Measurements from ENCODE around the gene HMG20A.

Gene HMG20A

DNA sequence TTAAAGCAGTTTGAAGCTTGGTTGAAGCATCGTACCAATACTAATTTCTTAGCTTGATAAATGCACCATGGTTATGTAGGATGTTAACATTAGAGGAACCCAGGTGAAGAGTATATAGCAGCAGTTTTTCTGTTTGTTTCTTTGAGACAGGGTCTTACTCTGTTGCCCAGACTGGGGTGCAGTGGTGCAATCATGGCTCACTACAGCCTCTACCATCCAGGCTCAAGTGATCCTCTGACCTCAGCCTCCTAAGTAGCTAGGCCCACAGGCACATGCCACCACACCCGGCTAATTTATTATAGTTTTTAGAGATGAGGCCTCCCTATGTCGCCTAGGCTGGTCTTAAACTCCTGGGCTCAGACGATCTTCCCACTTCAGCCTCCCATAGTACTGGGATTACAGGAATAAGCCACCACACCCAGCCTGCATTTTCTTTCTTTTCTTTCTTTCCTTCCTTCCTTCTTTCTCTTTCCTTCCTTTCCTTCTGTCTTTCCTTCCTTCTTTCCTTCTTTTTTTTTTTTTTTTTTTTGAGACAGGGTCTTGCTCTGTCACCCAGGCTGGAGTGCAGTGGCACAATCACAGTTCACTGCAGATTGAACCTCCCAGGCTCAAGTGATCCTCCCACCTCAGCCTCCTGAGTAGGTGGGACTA is 6.9 kb upstream of the HMG20A start:
- in situ Hi-C loops (cut with MboI; ENCODE audit: low sequenced_read_pairs, unreplicated experiment), result no loop called here
- TF ChIP-seq, protein P1, sequence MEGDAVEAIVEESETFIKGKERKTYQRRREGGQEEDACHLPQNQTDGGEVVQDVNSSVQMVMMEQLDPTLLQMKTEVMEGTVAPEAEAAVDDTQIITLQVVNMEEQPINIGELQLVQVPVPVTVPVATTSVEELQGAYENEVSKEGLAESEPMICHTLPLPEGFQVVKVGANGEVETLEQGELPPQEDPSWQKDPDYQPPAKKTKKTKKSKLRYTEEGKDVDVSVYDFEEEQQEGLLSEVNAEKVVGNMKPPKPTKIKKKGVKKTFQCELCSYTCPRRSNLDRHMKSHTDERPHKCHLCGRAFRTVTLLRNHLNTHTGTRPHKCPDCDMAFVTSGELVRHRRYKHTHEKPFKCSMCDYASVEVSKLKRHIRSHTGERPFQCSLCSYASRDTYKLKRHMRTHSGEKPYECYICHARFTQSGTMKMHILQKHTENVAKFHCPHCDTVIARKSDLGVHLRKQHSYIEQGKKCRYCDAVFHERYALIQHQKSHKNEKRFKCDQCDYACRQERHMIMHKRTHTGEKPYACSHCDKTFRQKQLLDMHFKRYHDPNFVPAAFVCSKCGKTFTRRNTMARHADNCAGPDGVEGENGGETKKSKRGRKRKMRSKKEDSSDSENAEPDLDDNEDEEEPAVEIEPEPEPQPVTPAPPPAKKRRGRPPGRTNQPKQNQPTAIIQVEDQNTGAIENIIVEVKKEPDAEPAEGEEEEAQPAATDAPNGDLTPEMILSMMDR (IDR thresholded peaks at IDR 0.05; ENCODE audit: borderline replicate concordance, control extremely low read depth, extremely low read depth, insufficient read depth, missing control alignments), result no peak
- no peak for DNase-seq (ENCODE audit: low spot score)

DNA sequence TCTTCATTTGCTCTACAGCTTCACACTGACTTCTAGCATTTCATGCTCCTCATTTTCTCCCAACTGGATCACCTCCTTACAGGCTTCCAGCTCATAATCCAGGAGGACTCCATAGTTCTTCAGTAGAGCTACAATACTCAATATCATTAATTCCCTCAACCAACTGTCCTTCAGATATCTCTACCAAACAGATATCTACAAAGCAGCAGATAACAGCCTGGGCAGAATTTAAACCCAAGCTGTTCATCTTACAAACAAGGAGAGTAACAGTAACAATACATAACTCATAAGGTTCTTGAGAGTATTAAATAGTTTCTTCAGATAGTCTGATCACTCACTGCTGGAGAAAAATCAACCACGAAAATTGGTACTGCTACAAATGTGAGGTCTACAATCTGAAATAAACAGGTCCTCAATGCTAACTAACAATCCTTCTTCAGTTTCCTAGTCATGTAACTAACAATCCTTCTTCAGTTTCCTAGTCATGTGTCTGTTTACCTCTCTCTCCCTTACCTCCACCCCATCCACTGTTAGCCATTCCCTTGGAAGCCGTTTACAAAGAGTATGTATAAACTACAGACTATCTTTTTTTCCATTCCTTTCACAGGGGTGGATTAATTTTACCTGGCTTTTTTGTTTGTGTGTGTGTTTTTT is 5.8 kb upstream of the HMG20A start:
- DNase-seq (ENCODE audit: low spot score), result no peak
- TF ChIP-seq, protein P1 (IDR thresholded peaks at IDR 0.05; ENCODE audit: borderline replicate concordance, control extremely low read depth, extremely low read depth, insufficient read depth, missing control alignments), result no peak
- in situ Hi-C loops (cut with MboI; ENCODE audit: low sequenced_read_pairs, unreplicated experiment), result no loop called here

DNA sequence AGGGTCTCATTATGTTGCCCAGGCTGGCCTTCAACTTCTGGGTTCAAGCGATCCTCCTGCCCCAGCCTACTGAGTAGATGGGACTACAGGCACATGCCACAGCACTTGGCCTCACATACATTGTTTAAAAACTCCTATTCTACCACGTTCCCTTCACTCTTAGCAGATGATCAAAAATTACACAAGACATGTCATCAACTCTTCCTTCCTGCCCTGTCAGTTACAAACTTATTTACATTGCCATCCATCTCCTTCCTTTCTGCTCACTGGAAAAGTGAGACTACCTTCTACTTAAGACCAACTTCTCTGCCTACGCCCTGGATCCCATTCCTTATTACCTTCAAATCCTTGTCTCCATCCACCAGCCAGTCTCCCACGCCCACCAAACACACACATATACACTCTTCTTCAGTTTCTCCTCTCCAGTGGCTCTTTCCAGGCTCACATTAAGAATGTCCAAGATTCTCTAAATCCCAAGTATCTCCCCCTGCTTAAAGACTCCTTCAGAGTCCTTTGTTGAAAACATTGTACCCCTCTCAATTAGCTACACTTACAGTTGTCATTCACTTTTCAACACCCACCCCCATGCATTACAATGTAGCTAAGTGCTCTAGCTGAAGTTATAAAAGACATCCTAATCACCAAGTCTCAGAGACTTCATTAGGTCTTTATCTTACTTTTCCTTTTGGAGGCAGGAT is 5.1 kb upstream of the HMG20A start:
- TF ChIP-seq, protein P1 (IDR thresholded peaks at IDR 0.05; ENCODE audit: borderline replicate concordance, control extremely low read depth, extremely low read depth, insufficient read depth, missing control alignments), result no peak
- in situ Hi-C loops (cut with MboI; ENCODE audit: low sequenced_read_pairs, unreplicated experiment), result no loop called here
- no peak for DNase-seq (ENCODE audit: low spot score)

DNA sequence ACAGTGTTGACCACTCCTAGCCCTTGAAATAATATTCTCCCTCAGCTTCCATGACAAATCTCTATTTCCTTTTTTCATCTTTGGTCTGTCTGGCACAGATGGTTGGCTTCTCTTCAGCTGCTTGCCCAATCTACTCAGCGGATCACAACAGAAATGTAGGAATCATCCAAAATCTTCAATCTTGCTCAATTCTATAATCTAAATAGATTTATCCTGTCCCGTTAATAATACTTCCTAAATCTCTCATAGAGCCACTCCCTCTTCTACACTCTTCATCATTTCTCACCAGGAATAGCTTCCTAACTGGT is 4.6 kb upstream of the HMG20A start:
- DNase-seq (ENCODE audit: low spot score), result no peak
- TF ChIP-seq, protein P1 (IDR thresholded peaks at IDR 0.05; ENCODE audit: borderline replicate concordance, control extremely low read depth, extremely low read depth, insufficient read depth, missing control alignments), result no peak
- in situ Hi-C loops (cut with MboI; ENCODE audit: low sequenced_read_pairs, unreplicated experiment), result no loop called here

DNA sequence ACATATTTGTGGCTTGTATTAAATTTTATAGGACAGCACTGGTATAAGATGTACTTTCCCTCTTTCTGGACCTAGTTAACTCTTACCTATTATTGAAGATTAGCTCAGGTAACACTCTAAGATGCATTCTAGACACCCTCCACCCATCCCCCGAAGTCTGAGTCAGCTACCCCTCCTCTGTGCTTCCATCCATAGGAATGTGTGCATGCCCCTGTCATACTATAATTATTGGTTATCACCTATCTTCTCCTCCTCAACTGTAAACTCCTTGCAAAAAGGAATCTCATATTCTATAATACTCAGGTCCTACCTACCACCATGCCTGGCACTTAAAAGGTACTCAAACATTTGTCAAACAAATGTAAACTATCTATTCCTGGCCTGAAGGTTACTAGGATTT is 3.7 kb upstream of the HMG20A start:
- DNase-seq (ENCODE audit: low spot score), result no peak
- in situ Hi-C loops (cut with MboI; ENCODE audit: low sequenced_read_pairs, unreplicated experiment), result no loop called here
- TF ChIP-seq, protein P1 (IDR thresholded peaks at IDR 0.05; ENCODE audit: borderline replicate concordance, control extremely low read depth, extremely low read depth, insufficient read depth, missing control alignments), result no peak

DNA sequence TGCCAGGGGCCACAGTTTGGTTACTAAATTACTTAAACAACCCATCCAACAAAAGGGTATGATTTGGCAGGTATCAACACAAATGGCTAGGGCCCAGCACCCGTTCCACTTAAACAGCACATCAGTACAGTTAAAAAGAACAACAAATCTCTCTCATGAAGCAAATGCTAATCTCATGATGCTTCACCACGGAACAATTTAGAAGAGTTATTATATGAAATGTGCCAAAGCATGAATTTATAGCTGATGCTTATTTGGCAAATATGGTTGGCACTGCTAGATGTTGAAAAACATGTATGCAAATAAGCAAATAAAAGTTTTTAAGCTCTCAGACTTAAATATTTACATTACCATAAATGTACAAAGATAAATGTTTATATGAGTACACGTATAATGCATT is 3.1 kb upstream of the HMG20A start:
- TF ChIP-seq, protein P1 (IDR thresholded peaks at IDR 0.05; ENCODE audit: borderline replicate concordance, control extremely low read depth, extremely low read depth, insufficient read depth, missing control alignments), result no peak
- in situ Hi-C loops (cut with MboI; ENCODE audit: low sequenced_read_pairs, unreplicated experiment), result no loop called here
- DNase-seq (ENCODE audit: low spot score), result no peak
